Liver (tissue), 9 donors: Measurements from ENCODE around the gene ANKFY1. TPM values are rescaled to one million over a fixed set of nuclear protein-coding genes. Genes with fewer than 3 reads are reported as not detected.

ENCODE experiments used
- DNase-seq: peaks from one replicate; pipeline ENCODE4 v3.0.0-alpha.2; 2017; ENCODE audit warnings: low spot score
- H3K27ac ChIP-seq, 2 donors: one replicate each; pipeline ENCODE4 v1.7.0; 2013; ENCODE audit warnings: inconsistent platforms in 2 of 2, low read length in 2 of 2, control low read depth in 1 of 2, low read depth in 1 of 2, mild to moderate bottlenecking in 1 of 2
- H3K27me3 ChIP-seq, 4 donors: one replicate each; pipeline versions ENCODE4 v1.6.1 to v1.7.0; 2013; ENCODE audit warnings: low read length in 3 of 4, inconsistent platforms in 1 of 4, mild to moderate bottlenecking in 1 of 4, moderate library complexity in 1 of 4; ENCODE audit not compliant: control insufficient read depth in 4 of 4, insufficient read depth in 4 of 4
- H3K36me3 ChIP-seq, 4 donors: one replicate each; pipeline versions ENCODE4 v1.6.1 to v1.7.0; 2013; ENCODE audit warnings: low read length in 3 of 4, mild to moderate bottlenecking in 3 of 4, low read depth in 1 of 4, moderate library complexity in 1 of 4; ENCODE audit not compliant: control insufficient read depth in 4 of 4, insufficient read depth in 3 of 4
- H3K4me1 ChIP-seq, 4 donors: one replicate each; pipeline versions ENCODE4 v1.6.1 to v1.7.0; 2013; ENCODE audit warnings: low read length in 3 of 4, mild to moderate bottlenecking in 3 of 4, moderate library complexity in 1 of 4; ENCODE audit not compliant: control insufficient read depth in 4 of 4, insufficient read depth in 4 of 4
- H3K4me3 ChIP-seq, 3 donors: one replicate each; pipeline versions ENCODE4 v1.6.1 to v1.7.0; 2013; ENCODE audit warnings: low read length in 3 of 3, control low read depth in 1 of 3, low read depth in 1 of 3, mild to moderate bottlenecking in 1 of 3
- H3K9ac ChIP-seq, 2 donors: one replicate each; pipeline ENCODE4 v1.7.0; 2013; ENCODE audit warnings: low read length in 2 of 2, mild to moderate bottlenecking in 2 of 2, moderate library complexity in 2 of 2, control low read depth in 1 of 2, low read depth in 1 of 2
- H3K9me3 ChIP-seq, 4 donors: one replicate each; pipeline versions ENCODE4 v1.6.1 to v1.7.0; 2013; ENCODE audit warnings: low read length in 3 of 4; ENCODE audit not compliant: control insufficient read depth in 4 of 4
- ATF3 ChIP-seq: IDR thresholded peaks from 2 replicates; pipeline ENCODE4 v1.6.1; 2016; ENCODE audit warnings: antibody characterized with exemption
- CTCF ChIP-seq: fragments of 150-350 bp; IDR thresholded peaks from 2 replicates; pipeline ENCODE4 v1.5.1; 2017; ENCODE audit warnings: improper control_type of control experiment, low read depth, low read length; ENCODE audit not compliant: missing input control
- EGR1 ChIP-seq, 2 donors: IDR thresholded peaks; 2 replicates each; pipeline ENCODE4 v1.6.1; 2016 to 2018; ENCODE audit warnings: antibody characterized with exemption in 2 of 2, low read depth in 2 of 2
- FOXA1 ChIP-seq: IDR thresholded peaks from 2 replicates; pipeline ENCODE4 v1.6.1; 2016; ENCODE audit warnings: antibody characterized with exemption
- FOXA2 ChIP-seq: IDR thresholded peaks from 2 replicates; pipeline ENCODE4 v1.6.1; 2016; ENCODE audit warnings: antibody characterized with exemption
- GABPA ChIP-seq, 2 donors: IDR thresholded peaks in 1 of 2; conservative IDR thresholded peaks in 1 of 2; 2 replicates each; pipeline ENCODE4 v1.6.1; 2016; ENCODE audit warnings: antibody characterized with exemption in 2 of 2, mild to moderate bottlenecking in 1 of 2, moderate library complexity in 1 of 2
- HNF4A ChIP-seq, 2 donors: conservative IDR thresholded peaks; 2 replicates each; pipeline ENCODE4 v1.6.1; 2016; ENCODE audit warnings: antibody characterized with exemption in 2 of 2, mild to moderate bottlenecking in 2 of 2
- HNF4G ChIP-seq: IDR thresholded peaks from 2 replicates; pipeline ENCODE4 v1.6.1; 2016; ENCODE audit warnings: antibody characterized with exemption
- JUND ChIP-seq, 2 donors: IDR thresholded peaks; 2 replicates each; pipeline ENCODE4 v1.6.1; 2016; ENCODE audit warnings: antibody characterized with exemption in 2 of 2
- MAX ChIP-seq: IDR thresholded peaks from 2 replicates; pipeline ENCODE4 v1.6.1; 2016; ENCODE audit warnings: antibody characterized with exemption
- NR2F2 ChIP-seq: IDR thresholded peaks from 2 replicates; pipeline ENCODE4 v1.6.1; 2016; ENCODE audit warnings: antibody characterized with exemption
- REST ChIP-seq: IDR thresholded peaks from 2 replicates; pipeline ENCODE4 v1.6.1; 2016; ENCODE audit warnings: antibody characterized with exemption, mild to moderate bottlenecking
- YY1 ChIP-seq: IDR thresholded peaks from 2 replicates; pipeline ENCODE4 v1.6.1; 2016; ENCODE audit warnings: antibody characterized with exemption, mild to moderate bottlenecking
- ZBTB33 ChIP-seq: IDR thresholded peaks from 2 replicates; pipeline ENCODE4 v1.6.1; 2016; ENCODE audit warnings: antibody characterized with exemption
- WGBS: extraction: QIAGEN DNeasy Blood & Tissue Kit; methylation state at CpG from one replicate; pipeline ENCODE4 v1.1.7; 2013; 5-methylcytosine and 5-hydroxymethylcytosine counted together
- polyA plus RNA-seq, 2 donors: library from polyadenylated mRNA; stranded (reverse) in 1 of 2; unstranded in 1 of 2; fragments of 200-250 nt in 1 of 2; fragments of >200 nt in 1 of 2; fragmentation: Nextera tagmentation in 1 of 2; extraction: Ambion mirVana in 1 of 2; gene quantifications; one replicate each; pipeline versions ENCODE4 v1.2.1 to v1.2.3, GENCODE V29; 2013 to 2015
- total RNA-seq, 2 donors: library from RNA; depleted of rRNA; stranded (reverse); fragments of >200 nt; gene quantifications; one replicate each; pipeline ENCODE4 v1.2.3, GENCODE V29; 2014
- donor health status: healthy.
- donor health status: healthy.
- donor health status: healthy.
- donor health status: healthy.
- donor health status: healthy.

ANKFY1 gene
- total and polyA plus RNA-seq, 4 donors, result 6.8 to 38.6 (median 21.9) TPM

GRCh38 chr17:4208238-4208637, 55.5 kb downstream of the ANKFY1 start:
- H3K4me1 ChIP-seq, result peaks cover 0 to 3% (median under 1%) of the 10 kb centered on the region in 4 donors
- no peak overlapping the region for H3K9ac ChIP-seq
- H3K27ac ChIP-seq, result no peak overlapping the region
- DNase-seq, result no peak
- no peaks in the 10 kb centered on the region for H3K9me3 ChIP-seq
- H3K4me3 ChIP-seq, result no peak overlapping the region
- WGBS, result 84% methylated on average over 4 of the region's 4 CpGs
- no peak for TF ChIP-seq NR2F2
- no peaks in the 10 kb centered on the region for H3K27me3 ChIP-seq
- H3K36me3 ChIP-seq, result peaks cover 3 to 29% (median 18%) of the 10 kb centered on the region in 4 donors

GRCh38 chr17:4206962-4207361, 56.8 kb downstream of the ANKFY1 start:
- Histone ChIP-seq H3K36me3 (peaks cover 3 to 29% (median 18%) of the 10 kb centered on the region in 4 donors), H3K27me3 (no peaks in the 10 kb centered on the region)
- TF ChIP-seq ZBTB33, result no peak
- TF ChIP-seq NR2F2, result no peak
- TF ChIP-seq ATF3, result no peak
- no peak for TF ChIP-seq JUND (IDR thresholded peaks at IDR 0.05)
- no peak for TF ChIP-seq YY1
- no peak for TF ChIP-seq REST
- TF ChIP-seq CTCF, result no peak
- TF ChIP-seq GABPA (IDR thresholded peaks at IDR 0.05 in 1 of 2, conservative IDR thresholded peaks at IDR 0.05 in 1 of 2), result no peak
- TF ChIP-seq EGR1 (IDR thresholded peaks at IDR 0.05; ENCODE audit: low read depth in 2 of 2), result no peak
- no peak for TF ChIP-seq HNF4A (conservative IDR thresholded peaks at IDR 0.05)
- TF ChIP-seq FOXA2, result no peak
- no peak for TF ChIP-seq FOXA1
- TF ChIP-seq HNF4G, result no peak
- no peak for TF ChIP-seq MAX

More at GRCh38 chr17:4206962-4207361, 56.8 kb downstream of the ANKFY1 start:
- no peak for DNase-seq
- Histone ChIP-seq H3K27ac (no peak overlapping the region), H3K4me1 (peaks cover 0 to 3% (median under 1%) of the 10 kb centered on the region in 4 donors), H3K9me3 (no peaks in the 10 kb centered on the region), H3K9ac (no peak overlapping the region), H3K4me3 (no peak overlapping the region)
- whole genome bisulfite sequencing, result 82% methylated on average over 10 of the region's 10 CpGs
